D721Med (cell line): ENCODE measurements around the gene NEURL1.
A peak's percentile ranks its signal among the peaks of the same experiment; 100 is the strongest.
"Not testable (repeated sequence)": the region's sequence is repeated elsewhere in the genome, so short reads cannot be mapped to it uniquely, and the experiment has no call there.

Experiments used
- DNase-seq: peaks from one replicate; pipeline ENCODE4 v3.0.0; 2011; ENCODE audit warnings: low spot score; ENCODE audit not compliant: insufficient read length
- FAIRE-seq: peaks from 2 replicates; lab custom pipeline; 2011; peaks lifted over from hg19 to GRCh38; lab: Jason Lieb, UNC
- CTCF ChIP-seq: IDR thresholded peaks from 2 replicates; pipeline ENCODE4 v1.5.1; 2012; ENCODE audit warnings: mild to moderate bottlenecking, control low read depth; ENCODE audit not compliant: insufficient read depth; ENCODE audit errors: missing control alignments

The NEURL1 gene

GRCh38 chr10:103481974-103482531 lies 11.5 kb upstream of the NEURL1 start:
- peak; percentile 65 for TF ChIP-seq CTCF
- DNase-seq (peak; percentile 72), FAIRE-seq (peak; percentile 84)

GRCh38 chr10:103486635-103487409 lies 6.7 kb upstream of the NEURL1 start:
- not testable (repeated sequence) for FAIRE-seq, DNase-seq

DNA sequence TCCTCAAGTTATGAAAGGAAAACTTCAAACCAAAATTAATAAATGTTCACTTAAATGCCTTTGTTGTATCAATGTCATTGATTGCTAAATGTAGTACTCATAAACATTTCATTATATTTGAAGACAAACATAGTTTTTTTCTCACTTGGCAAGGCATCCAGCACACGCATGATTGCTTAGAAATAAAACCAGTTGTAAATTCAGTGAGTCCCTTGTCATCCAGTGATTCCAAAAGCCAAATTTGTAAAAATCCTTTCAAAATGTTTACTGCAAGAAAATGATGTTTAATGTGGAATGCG lies 6.1 kb upstream of the NEURL1 start:
- no peak for FAIRE-seq
- DNase-seq = no peak
- TF ChIP-seq CTCF = no peak

- TF ChIP-seq CTCF = no peak
- no peak for DNase-seq
- no peak for FAIRE-seq
Observed at GRCh38 chr10:103490986-103491314, 2.6 kb upstream of the NEURL1 start.

DNA sequence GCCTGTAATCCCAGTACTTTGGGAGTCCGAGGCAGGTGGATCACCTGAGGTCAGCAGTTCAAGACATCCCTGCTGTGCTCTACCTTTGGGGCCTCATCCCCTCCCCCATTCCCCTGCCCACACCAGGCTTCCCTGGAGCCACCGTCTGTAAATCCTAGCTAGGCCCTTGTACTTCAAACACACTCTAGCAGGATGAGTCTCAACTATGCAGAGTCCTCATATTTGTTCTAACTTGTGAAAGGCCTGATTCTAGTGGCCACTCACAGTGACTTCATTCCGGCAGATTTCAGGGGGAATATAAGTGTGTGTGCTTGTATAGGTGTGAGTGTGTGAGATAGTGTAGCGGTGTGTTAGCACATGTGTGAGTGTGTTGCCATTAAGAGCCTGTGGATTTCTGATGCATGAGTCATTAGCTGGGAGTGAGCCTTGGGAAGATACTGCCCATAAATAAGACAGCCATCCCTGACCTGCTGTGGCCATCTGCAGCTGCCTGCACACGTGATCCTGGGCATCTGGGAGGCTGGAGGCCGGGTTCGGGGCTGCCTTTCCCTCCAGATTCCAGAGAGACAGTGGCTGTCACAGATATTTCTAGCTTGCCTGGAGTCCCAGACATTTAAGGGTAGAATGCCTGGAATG lies 1.7 kb upstream of the NEURL1 start:
- no peak for TF ChIP-seq CTCF
- DNase-seq (no peak), FAIRE-seq (no peak)

GRCh38 chr10:103492655-103493261 lies 747 bp upstream of the NEURL1 start:
- DNase-seq (no peak), FAIRE-seq (no peak)

More at GRCh38 chr10:103492655-103493261, 747 bp upstream of the NEURL1 start:
- TF ChIP-seq CTCF = no peak
